HG03354 (cell line): ENCODE measurements around the gene SPDYE2B.
"Not testable (repeated sequence)": the region's sequence is repeated elsewhere in the genome, so short reads cannot be mapped to it uniquely, and the experiment has no call there.

Experiments
- ATAC-seq: cut with Tn5 transposase; IDR thresholded peaks from one replicate; pipeline ENCODE4 v1.9.1; 2021; ENCODE audit warnings: mild to moderate bottlenecking; ENCODE audit not compliant: unreplicated experiment, poor library complexity, severe bottlenecking

The SPDYE2B gene

DNA sequence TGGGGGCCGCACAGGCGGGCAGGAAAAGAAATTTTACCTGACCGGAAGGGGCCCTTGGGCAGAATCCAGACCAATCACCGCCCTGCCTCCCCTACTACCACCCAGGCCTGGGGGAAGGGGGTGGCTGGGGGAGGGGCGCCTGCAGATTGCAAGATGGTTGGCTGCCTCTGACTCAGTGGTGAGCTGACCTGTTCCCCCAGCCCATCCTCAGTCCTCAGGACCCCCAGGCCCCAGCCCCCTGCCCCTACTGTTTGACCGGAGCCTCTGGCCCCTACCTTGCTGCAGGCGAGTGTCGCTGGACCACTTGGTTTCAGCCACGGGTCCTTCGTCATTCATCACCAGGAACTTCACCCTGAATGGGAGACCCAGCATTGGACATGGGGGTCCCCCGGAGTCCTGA, 11.3 kb upstream of the SPDYE2B start:
- ATAC-seq: not testable (repeated sequence)

- not testable (repeated sequence) for ATAC-seq
Measured at GRCh38 chr7:102642691-102643090, 7.4 kb upstream of the SPDYE2B start, which contains the start of gene UPK3BL1. TSS of gene UPK3BL1 (minus strand) at chr7:102642791. CDS start at chr7:102642741, 50 bp downstream.

- ATAC-seq: not testable (repeated sequence)
Measured at GRCh38 chr7:102643404-102643803, 6.7 kb upstream of the SPDYE2B start.

GRCh38 chr7:102647813-102648212, 2.3 kb upstream of the SPDYE2B start:
- ATAC-seq: not testable (repeated sequence)

GRCh38 chr7:102664765-102665164, 14.6 kb downstream of the SPDYE2B start:
- not testable (repeated sequence) for ATAC-seq

- not testable (repeated sequence) for ATAC-seq
Measured at GRCh38 chr7:102666850-102667249, 16.7 kb downstream of the SPDYE2B start.

DNA sequence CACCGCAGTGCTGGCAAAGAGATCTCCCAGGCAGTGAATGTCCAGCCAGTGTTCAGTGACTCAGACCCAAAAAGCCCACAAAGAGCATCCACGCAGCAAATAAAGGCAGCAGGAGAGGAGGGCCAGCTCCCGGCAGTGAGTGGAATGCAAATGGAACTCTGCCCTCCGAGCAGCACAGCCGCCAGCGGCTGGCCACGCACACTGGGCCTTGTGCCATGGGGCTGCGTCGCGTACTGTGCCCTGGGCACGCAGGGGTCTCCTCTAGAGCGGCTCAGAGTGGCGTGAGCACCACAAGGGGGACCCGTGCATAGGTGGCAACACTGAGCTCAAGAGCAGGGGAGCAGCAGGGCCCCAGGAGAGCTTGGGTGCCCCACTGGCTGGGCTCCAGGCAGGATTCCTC, 17.4 kb downstream of the SPDYE2B start:
- ATAC-seq: not testable (repeated sequence)

DNA sequence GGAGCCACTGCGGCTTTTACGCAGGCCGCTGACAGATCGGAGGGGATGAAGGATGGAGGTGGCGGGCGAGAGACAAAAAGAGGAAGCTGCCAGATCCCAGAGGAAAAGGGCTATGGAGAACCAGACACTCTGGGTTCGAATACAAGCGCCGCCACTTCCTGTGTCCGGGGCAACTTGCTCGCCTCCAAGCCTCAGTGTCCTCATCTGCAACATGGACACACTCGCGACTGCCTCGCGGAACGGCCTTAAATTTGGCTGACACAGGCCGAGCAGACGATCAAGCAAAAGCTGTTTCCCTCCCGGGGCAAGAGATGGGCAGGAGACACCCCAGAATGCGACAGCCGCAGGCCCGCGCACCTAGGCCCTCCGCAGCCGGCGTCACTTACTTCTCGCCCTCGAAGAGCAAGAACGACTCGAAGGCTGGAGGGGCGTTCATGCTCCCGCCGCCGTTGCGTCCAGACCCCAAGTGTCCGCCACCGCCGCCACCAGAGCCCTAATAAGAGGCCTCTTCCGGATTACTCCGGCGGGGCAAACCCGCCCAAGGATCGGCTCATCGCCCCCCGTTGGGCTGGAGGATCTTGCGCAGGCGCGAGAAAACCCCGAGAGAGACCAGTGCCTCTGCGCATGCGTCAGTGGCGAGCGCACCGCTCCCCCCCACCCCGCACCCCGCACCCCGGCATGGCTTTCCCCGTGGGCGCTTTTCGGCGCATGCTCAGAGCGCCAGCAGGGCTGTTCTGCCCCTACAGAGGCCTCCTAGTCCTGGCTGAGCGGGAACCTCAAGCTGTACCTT, 21.2 kb downstream of the SPDYE2B start, which contains the start of gene POLR2J2:
POLR2J2 (minus strand) TSS at position 498 of the 790 bp plus-strand sequence; CDS start at position 436, 62 bp downstream.
- ATAC-seq: peak; percentile 82

- ATAC-seq: peak; percentile 32
Measured at GRCh38 chr7:102671956-102672307, 21.8 kb downstream of the SPDYE2B start.

DNA sequence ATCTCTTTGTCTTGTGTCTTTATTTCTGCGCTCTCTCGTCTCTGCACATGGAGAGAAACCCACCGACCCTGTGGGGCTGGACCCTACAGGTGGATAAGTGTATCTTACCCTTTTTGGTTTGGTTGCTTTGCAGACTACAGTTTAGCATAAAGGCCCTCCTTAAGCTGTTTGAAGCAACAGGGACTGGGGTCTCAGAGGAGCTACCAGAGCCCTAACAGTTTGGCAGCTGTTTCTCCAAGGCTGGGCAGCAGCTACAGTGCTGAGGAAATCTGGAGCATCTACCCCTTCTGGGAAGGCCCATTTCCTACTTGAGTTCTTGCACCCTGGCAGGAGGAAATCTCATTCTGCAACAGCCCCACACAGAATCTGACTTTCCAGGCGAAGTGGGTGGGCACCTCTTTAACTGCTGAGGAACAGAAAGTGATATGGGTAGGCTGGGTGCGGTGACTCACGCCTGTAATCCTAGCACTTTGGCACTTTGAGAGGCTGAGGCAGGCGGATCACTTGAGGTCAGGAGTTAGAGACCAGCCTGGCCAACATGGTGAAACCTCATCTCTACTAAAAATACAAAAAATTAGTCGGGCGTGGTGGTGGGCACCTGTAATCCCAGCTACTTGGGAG, 23.4 kb downstream of the SPDYE2B start:
- not testable (repeated sequence) for ATAC-seq

DNA sequence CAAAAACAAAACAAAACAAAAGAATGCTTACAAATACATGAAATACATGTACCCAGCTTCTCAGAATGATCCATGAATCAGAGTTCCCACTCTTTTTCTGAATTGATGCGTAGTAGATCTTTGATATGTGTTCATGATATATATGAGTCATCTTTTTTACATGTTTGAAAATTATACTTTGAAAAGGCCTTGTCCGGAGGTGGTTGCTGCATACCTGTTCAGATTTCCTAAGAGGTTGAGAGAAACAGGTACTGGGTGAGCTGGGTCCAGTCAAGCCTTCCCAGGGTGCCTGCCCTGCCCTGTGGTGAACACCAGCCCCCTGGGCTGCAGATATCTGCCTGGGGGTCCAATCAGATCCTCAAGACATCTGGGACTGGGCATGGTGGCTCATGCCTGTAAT, 25.4 kb downstream of the SPDYE2B start:
- not testable (repeated sequence) for ATAC-seq

- ATAC-seq: not testable (repeated sequence)
Measured at GRCh38 chr7:102680780-102681179, 30.7 kb downstream of the SPDYE2B start.

DNA sequence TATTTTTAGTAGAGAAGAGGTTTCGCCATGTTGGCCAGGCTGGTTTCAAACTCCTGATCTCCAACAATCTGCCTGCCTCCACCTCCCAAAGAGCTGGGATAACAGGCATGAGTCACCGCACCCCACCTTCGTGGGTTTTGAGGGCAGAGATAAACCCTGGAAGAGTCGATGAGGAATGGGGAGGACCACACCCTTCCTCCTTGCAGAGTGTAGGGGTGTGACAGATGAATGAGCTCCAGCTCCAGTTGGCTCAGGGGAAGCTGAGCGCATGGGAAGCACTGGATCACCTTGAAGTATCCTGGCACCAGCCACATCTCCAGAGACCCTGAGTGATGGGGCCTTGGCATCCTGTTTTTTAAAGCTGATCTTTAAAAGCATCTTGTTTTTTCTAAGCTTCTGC, 32.4 kb downstream of the SPDYE2B start:
- ATAC-seq: not testable (repeated sequence)

DNA sequence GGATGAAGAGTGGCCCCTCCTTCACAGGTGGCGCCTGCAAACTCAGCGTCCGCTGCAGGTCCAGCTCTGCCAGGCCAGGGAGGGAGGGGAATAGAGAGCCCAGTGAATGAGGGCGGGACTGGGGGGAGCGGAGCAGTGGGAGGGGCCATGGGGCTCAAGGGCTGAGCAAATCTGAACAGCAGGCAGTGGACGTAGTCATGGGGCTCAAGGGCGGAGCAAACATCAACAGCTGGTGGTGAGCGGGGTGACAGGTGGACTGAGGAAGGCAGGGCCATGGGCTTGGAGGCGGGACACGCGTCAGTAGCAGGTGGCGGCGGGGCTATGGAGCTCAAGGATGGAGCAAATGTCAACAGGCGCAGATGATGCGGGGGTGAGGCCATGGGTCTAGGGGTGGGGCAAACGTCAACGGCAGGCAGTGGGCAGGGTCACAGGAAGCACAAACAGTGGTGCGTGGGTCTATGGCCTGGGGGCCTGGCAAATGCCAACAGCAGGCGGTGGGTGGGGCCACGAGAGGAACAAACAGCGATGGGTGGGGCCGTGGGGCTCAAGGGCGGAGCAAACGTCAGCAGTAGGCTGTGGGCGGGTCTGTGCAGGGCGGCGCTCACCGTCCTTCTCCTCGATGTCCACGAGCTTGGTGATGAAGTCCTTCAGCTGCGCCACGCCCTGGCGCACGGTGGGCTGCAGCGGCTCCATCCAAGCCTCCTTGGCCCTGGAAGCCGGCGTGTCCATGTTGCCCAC, 38.3 kb downstream of the SPDYE2B start:
- ATAC-seq: peak; percentile 80

- peak; percentile 77 for ATAC-seq
Measured at GRCh38 chr7:102689436-102690282, 39.5 kb downstream of the SPDYE2B start.

DNA sequence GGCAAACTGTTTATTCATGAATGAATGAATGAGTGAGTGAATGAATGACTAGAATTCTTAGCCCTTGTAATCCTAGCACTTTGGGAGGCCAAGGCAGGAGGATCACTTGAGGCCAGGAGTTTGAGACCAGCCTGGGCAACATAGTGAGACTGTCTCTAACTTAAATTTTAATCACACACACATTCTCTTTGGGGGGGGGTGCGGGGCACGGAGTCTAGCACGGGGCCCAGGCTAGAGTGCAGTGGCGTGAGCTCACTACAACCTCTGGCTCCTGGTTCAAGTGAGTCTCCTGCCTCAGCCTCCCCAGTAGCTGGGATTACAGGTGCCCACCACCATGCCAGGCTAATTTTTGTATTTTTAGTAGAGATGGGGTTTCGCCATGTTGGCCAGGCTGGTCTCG, 40.5 kb downstream of the SPDYE2B start:
- not testable (repeated sequence) for ATAC-seq

GRCh38 chr7:102694008-102694407, 43.9 kb downstream of the SPDYE2B start:
- not testable (repeated sequence) for ATAC-seq

GRCh38 chr7:102695033-102695552, 45.0 kb downstream of the SPDYE2B start:
- peak; percentile 81 for ATAC-seq

- not testable (repeated sequence) for ATAC-seq
Measured at GRCh38 chr7:102696009-102696408, 45.9 kb downstream of the SPDYE2B start.
